Urinary bladder (tissue), 4 donors: Measurements from ENCODE around the gene UBE2M. TPM values are rescaled to one million over a fixed set of nuclear protein-coding genes. Genes with fewer than 3 reads are reported as not detected.
A peak's percentile ranks its signal among the peaks of the same experiment; 100 is the strongest.
"Not testable (repeated sequence)": the region's sequence is repeated elsewhere in the genome, so short reads cannot be mapped to it uniquely, and the experiment has no call there.

Experiments used
- DNase-seq: peaks from one replicate; pipeline ENCODE4 v3.0.0-alpha.2; 2015; ENCODE audit errors: extremely low spot score
- H3K27ac ChIP-seq: one replicate; pipeline ENCODE4 v1.5.1; 2013; ENCODE audit warnings: low read depth, mild to moderate bottlenecking, moderate library complexity
- H3K36me3 ChIP-seq: one replicate; pipeline ENCODE4 v1.6.1; 2013; ENCODE audit warnings: mild to moderate bottlenecking, moderate library complexity; ENCODE audit not compliant: insufficient read depth
- H3K4me1 ChIP-seq: one replicate; pipeline ENCODE4 v1.6.1; 2013; ENCODE audit warnings: mild to moderate bottlenecking, moderate library complexity; ENCODE audit not compliant: insufficient read depth
- H3K4me3 ChIP-seq: one replicate; pipeline ENCODE4 v1.5.1; 2013; ENCODE audit warnings: low read depth, low read length
- WGBS: extraction: QIAGEN DNeasy Blood & Tissue Kit; methylation state at CpG from one replicate; pipeline ENCODE4 v1.1.7; 2013; 5-methylcytosine and 5-hydroxymethylcytosine counted together
- polyA plus RNA-seq: library from polyadenylated mRNA; stranded (reverse); fragments of 200-250 nt; gene quantifications from one replicate; pipeline ENCODE4 v1.2.3, GENCODE V29; 2013
- total RNA-seq: library from RNA; depleted of rRNA; stranded (reverse); fragments of >200 nt; gene quantifications from one replicate; pipeline ENCODE4 v1.2.3, GENCODE V29; 2014
- donor health status: healthy with polysubstance abuse.
- donor health status: healthy.

Gene UBE2M
- total and polyA plus RNA-seq, 2 donors = 31.0 to 69.3 TPM

DNA sequence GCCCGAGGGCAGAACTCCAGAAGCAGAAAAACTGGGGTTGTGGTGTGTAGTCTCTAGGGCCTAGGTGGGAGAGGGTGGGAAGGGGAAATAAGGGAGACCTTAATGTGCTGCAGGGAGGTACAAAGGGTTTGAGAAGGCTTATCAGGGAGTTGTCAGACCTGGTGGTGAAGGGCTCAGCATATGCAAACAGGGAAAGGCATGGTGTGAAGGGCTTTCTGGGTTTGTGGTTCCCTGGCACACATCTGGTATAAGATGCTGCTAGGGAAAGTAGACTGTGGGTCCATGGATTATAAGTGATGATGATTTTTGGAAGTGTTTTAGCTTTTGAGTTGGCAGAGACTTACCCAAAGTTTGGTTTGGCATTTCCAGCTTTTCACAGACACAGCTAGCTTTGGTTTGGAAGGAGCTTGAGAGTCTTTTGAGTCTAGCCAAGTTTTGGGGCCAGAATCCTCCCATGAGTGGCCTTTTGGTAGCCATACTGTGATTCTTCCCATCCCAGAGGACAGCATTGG lies 12.3 kb downstream of the UBE2M start:
- H3K36me3 ChIP-seq = peaks cover 6% of the 10 kb centered on the region
- WGBS = 22% methylated on average over 1 of the region's 1 CpG
- DNase-seq = no peak

DNA sequence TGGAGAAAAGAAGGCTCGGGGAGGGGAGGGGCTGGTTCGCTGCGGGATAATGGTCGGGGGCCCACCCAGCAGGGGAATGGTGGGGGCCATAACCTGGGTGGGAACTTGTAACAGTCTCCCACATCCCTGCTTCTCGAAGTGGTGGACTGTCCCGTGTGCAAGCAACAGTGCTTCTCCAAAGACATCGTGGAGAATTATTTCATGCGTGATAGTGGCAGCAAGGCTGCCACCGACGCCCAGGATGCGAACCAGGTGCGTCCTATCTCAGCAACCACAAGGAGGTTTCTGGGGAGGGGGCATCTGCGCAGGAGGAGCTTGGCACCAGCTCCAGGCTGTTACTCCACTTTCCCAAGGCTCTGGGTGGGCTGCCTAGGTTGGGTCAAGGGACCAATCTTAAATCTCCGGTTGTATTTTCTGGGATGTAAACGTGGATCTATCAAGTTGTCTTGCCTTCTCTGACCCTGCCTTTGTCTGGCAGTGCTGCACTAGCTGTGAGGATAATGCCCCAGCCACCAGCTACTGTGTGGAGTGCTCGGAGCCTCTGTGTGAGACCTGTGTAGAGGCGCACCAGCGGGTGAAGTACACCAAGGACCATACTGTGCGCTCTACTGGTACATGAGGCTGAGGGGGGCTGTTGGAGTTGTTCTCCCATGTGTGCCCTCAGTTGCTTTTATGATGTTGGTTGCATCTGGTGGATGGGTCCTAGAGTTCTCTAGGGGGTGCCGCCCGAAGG lies 13.0 kb downstream of the UBE2M start:
- Histone ChIP-seq H3K4me1 (peaks cover 5% of the 10 kb centered on the region), H3K36me3 (peaks cover 6% of the 10 kb centered on the region), H3K27ac (no peak overlapping the region), H3K4me3 (peak overlapping the region; percentile 97)
- WGBS = 7% methylated on average over 21 of the region's 21 CpGs
- no peak for DNase-seq

More for the DNA sequence above, 12.3 kb downstream of the UBE2M start:
- Histone ChIP-seq H3K4me1 (peaks cover 5% of the 10 kb centered on the region), H3K4me3 (peak overlapping the region; percentile 97), H3K27ac (no peak overlapping the region)

DNA sequence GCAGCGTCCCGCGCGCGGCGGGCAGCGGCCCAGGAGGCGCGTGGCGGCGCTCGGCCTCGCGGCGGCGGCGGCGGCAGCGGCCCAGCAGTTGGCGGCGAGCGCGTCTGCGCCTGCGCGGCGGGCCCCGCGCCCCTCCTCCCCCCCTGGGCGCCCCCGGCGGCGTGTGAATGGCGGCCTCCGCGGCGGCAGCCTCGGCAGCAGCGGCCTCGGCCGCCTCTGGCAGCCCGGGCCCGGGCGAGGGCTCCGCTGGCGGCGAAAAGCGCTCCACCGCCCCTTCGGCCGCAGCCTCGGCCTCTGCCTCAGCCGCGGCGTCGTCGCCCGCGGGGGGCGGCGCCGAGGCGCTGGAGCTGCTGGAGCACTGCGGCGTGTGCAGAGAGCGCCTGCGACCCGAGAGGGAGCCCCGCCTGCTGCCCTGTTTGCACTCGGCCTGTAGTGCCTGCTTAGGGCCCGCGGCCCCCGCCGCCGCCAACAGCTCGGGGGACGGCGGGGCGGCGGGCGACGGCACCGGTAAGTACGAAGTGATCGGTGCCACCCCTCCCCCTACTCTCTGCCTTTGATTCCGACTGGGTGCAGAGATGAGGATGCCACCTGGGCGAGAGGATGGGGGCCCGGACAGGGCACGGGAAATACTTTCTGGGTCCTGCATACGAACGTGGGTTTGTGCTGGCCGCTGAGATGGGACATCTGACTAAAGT lies 13.7 kb downstream of the UBE2M start:
- WGBS = under 1% methylated on average over 91 of the region's 92 CpGs
- H3K36me3 ChIP-seq = peaks cover 6% of the 10 kb centered on the region
- no peak for DNase-seq
- H3K4me1 ChIP-seq = peaks cover 5% of the 10 kb centered on the region
- H3K27ac ChIP-seq = peak overlapping the region; percentile 86
- H3K4me3 ChIP-seq = peak overlapping the region; percentile 97

DNA sequence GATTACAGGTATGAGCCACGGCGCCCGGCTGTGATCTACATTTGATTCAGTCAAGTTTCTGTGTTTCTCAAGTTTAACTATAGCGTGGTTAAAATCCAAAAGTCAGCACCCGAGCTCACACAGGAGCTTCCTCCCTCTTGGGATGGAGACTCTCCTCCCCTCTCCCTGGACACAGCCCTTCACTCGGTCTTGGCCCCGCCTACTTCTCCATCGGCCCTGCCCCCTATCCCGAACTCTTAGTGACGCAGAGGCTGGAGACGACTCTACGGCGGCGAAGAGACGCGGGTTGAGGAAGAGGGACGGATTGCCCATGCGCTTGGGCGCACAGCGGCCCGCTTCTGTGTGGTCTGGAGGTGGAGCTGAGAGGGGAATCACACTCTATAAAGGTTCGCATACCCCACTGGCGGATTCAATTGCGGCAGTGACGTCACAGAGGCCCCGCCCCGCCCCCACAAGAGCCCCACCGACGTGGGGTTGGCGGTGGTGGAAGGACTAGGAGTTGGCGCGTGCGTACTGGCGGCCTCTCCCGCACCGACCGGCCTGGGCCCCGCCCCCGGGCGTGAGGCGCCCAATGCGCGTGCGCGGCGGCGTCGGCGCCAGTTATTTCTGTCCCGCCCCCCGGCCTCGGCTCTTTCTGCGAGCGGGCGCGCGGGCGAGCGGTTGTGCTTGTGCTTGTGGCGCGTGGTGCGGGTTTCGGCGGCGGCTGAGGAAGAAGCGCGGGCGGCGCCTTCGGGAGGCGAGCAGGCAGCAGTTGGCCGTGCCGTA lies 14.4 kb downstream of the UBE2M start, which contains the start of gene TRIM28:
Gene TRIM28, plus strand, starts transcription at position 239 of the 765 bp plus-strand sequence. CDS start 694 bp downstream, outside the sequence.
- WGBS = under 1% methylated on average over 73 of the region's 73 CpGs
- H3K4me3 ChIP-seq = peak within 1 kb of the TSS; percentile 97
- peaks cover 5% of the 10 kb centered on the region for H3K4me1 ChIP-seq
- DNase-seq = peak; percentile 98
- peaks cover 4% of the 10 kb centered on the region for H3K36me3 ChIP-seq
- peak within 1 kb of the TSS; percentile 97 for H3K27ac ChIP-seq

DNA sequence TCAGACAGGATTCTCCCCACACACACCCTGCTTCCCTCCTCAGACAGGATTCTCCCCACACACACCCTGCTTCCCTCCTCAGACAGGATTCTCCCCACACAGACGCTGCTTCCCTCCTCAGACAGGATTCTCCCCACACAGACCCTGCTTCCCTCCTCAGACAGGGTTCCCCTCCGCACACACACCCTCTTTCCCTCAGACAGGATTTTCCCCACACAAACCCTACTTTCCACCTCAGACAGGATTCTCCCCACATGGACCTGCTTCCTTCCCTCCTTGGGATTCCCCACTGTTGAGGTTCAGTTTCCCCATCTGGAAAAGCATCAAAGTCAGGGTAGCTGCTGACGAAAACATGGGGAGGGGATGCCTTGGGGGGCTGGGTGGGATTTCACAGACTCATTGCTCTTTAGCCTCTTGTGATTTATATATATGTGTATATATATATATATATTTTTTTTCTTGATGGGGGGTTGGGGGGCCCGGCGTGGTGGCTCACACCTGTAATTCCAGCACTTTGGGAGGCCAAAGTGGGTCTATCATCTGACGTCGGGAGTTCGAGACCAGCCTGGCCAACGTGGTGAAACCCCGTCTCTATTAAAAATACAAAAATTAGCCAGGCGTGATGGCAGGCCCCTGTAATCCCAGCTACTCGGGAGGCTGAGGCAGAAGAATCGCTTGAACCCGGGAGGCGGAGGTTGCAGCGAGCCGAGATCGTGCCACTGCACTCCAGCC lies 15.6 kb downstream of the UBE2M start:
- H3K4me3 ChIP-seq, DNase-seq, H3K4me1 ChIP-seq, H3K36me3 ChIP-seq: not testable (repeated sequence)
- H3K27ac ChIP-seq = peak overlapping the region; percentile 86
- WGBS = 81% methylated on average over 18 of the region's 18 CpGs

DNA sequence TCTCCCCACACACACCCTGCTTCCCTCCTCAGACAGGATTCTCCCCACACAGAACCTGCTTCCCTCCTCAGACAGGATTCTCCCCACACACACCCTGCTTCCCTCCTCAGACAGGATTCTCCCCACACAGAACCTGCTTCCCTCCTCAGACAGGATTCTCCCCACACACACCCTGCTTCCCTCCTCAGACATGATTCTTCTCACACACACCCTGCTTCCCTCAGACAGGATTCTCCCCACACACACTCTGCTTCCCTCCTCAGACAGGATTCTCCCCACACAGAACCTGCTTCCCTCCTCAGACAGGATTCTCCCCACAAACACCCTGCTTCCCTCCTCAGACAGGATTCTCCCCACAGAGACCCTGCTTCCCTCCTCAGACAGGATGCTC lies 19.2 kb downstream of the UBE2M start:
- DNase-seq, H3K36me3 ChIP-seq, H3K4me1 ChIP-seq, H3K27ac ChIP-seq, H3K4me3 ChIP-seq: not testable (repeated sequence)

DNA sequence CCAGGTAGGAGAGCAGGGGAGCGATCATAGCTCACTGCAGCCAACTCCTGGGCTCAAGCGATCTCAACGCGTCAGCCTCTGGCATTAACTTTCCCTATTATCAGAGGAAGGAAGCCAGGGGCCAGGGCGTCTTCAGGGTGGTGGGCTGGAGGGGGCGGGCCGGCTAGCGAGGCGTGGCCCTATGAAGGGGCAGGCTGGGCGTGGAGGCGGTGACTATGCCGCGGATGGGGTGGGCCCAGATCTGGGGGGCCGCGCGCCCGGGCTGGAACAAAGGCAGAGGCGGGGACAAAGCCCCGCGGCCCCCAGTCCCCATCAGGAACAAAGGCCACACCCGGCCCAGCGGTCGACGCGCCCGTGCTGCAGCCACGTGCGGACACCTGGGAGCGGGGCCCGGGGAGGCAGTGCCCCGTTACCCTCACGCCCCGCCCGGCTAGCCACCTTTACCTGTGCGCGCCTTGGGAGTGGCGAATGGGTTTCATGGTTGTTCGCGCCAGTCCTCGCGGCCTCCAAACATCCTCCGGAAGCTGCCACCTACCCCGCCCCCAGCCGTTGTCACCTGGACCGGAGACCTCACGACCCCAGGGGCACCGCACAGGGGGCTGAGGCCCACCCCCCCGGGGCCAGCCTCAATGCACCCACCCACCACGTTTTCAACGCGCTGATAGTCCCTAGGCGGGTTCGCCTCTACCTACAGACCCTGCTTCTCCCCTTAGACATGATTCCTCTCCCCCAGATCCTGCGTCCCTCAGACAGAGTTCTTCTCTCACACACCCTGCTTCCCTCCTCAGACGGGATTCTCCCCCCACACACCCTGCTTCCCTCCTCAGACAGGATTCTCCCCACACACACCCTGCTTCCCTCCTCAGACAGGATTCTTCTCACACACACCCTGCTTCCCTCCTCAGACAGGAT lies 19.9 kb downstream of the UBE2M start:
- peak overlapping the region; percentile 14 for H3K4me3 ChIP-seq
- H3K36me3 ChIP-seq = no peaks in the 10 kb centered on the region
- H3K4me1 ChIP-seq = peaks cover 2% of the 10 kb centered on the region
- WGBS = 3% methylated on average over 55 of the region's 55 CpGs
- no peak for DNase-seq
- peak overlapping the region; percentile 14 for H3K27ac ChIP-seq

DNA sequence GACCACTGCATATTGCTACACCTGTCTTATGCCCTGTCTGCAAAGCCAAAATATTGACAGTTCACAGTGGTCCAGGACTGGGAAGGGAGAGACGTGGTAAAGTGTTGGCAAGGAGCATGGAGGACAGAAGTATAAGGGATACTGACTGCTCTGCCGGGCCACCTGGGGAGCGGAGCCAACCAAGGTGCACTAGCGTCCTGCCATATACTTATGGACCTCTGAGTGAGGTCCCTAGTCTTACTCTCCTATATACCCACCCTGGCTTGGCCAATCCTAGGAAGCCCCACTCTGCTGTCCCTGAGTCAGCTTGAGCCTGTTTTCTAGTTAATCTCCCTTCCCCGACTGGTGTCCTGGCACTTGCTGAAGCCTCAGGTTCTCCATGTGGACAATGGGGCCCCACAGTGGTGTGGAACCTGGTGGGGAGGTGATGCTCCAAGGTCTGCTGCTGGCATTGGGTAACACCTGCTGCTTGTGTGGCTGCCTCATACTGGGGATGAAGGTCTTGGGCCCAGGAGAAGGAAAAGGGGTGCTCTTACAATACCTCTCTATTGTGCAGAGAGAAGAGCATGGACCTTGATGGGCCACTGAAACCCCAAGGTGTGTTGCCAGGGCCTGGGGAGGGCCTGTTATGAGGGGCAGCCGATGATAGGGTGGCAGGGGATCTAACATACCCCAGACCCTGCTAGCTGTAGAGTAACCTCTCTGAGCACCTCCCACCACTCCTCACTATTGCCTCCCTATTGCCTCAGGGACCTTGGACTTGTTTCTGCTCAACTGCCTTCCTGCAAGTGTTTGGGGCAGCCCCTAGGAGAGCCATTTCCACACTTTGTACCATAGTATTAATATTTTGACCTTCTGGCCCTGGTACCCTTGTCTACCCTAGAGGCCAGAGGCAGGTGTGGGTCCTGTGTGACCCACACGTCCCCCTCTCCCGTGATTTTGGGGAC lies 21.3 kb downstream of the UBE2M start:
- Histone ChIP-seq H3K4me3 (no peak overlapping the region), H3K36me3 (no peaks in the 10 kb centered on the region), H3K27ac (no peak overlapping the region), H3K4me1 (peaks cover 2% of the 10 kb centered on the region)
- WGBS = 91% methylated on average over 8 of the region's 8 CpGs
- no peak for DNase-seq

DNA sequence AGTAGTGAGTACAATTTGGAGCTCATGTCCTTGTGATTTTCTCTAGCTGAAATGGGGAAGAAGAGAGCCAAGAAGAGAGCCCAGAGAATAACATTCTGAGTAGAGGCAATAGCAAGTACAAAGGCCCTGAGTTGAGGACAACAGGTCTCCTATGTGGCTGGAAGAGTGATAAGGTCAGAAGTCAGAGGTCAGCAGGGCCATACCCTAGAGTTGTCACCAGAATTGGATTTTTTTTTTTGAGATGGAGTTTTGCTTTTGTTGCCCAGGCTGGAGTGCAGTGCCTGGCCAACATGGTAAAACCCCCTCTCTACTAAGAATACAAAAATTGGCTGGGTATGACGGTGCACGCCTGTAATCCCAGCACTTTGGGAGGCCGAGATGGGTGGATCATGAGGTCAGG lies 22.6 kb downstream of the UBE2M start:
- H3K27ac ChIP-seq = no peak overlapping the region
- no peak overlapping the region for H3K4me3 ChIP-seq
- WGBS = 87% methylated on average over 3 of the region's 3 CpGs
- no peaks in the 10 kb centered on the region for H3K36me3 ChIP-seq
- DNase-seq = no peak
- H3K4me1 ChIP-seq = peaks cover 2% of the 10 kb centered on the region

DNA sequence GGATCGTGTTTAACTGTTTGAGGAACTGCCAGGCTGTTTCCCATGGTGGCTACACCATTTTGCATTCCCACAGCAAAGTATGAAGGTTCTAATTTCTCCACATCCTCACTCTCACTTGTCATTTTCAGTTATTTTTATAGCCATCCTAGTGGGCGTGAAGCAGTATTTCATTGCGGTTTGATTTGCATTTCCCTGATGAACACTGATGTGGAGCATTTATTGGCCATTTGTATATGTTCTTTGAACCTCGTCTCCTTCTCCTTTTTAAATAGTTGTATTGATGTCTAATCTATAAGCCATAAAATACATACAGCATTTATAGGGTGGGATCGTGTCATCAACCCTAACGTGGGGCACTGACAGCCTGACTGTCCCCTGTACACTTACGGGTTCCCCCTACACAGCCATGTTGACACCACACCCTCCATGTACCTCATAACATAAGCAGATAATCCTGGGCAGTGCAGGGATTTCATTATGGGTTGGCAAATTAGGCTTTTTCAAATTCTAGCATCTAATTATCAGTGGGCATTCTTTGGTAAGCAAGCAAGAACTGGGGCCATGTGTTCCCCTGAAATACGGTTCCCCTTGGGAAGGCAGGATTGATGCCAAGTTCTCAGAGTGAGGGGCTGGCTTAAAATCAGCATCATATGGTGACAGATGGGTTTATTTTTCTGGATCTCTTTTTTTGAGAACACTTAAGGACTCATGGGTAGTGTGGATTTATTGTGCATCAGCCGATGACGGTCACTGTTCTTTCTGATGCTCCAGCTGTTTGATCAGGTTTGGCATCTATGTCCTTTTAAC lies 27.2 kb downstream of the UBE2M start:
- H3K4me1 ChIP-seq = no peaks in the 10 kb centered on the region
- DNase-seq = no peak
- H3K36me3 ChIP-seq = no peaks in the 10 kb centered on the region
- no peak overlapping the region for H3K27ac ChIP-seq
- 60% methylated on average over 10 of the region's 10 CpGs for WGBS
- no peak overlapping the region for H3K4me3 ChIP-seq

DNA sequence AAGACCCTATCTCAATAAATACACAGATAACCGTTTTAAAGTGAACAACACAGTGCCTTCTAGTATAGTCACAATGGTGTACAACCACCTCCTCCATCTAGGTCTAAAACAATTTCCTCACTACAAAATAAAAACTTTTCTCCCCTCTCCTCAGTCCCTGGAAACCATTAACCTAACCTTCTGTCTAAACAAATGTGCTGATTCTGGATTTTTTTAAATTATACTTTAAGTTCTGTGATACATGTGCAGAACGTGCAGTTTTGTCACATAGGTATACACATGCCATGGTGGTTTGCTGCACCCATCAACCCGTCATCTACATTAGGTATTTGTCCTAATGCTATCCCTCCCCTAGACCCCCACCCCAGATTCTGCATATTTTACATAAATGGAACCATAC lies 29.0 kb downstream of the UBE2M start:
- Histone ChIP-seq H3K4me3 (no peak overlapping the region), H3K27ac (no peak overlapping the region), H3K4me1 (no peaks in the 10 kb centered on the region), H3K36me3 (no peaks in the 10 kb centered on the region)
- no peak for DNase-seq
- 76% methylated on average over 3 of the region's 3 CpGs for WGBS
